GM06990 (cell line): ENCODE data around the gene GLE1.
"Not testable (repeated sequence)": the region's sequence is repeated elsewhere in the genome, so short reads cannot be mapped to it uniquely, and the experiment has no call there.

Experiments
- DNase-seq: peaks from one replicate; pipeline ENCODE4 v3.0.0-alpha.2; 2011; ENCODE audit not compliant: insufficient read length; ENCODE audit errors: extremely low read depth
- H3K27me3 ChIP-seq: replicated peaks from 2 replicates; pipeline ENCODE4 v1.6.0; 2011; ENCODE audit warnings: low read length; ENCODE audit not compliant: control insufficient read depth, insufficient read depth
- H3K36me3 ChIP-seq: 2 replicates; pipeline ENCODE4 v1.5.1; 2011; ENCODE audit warnings: low read length; ENCODE audit not compliant: control insufficient read depth, insufficient read depth
- H3K4me3 ChIP-seq: replicated peaks from 2 replicates; pipeline ENCODE4 v1.5.1; 2011; ENCODE audit warnings: low read depth, mild to moderate bottlenecking, control low read depth, low read length
- CTCF ChIP-seq: IDR thresholded peaks from 2 replicates; pipeline ENCODE4 v1.5.1; 2011; ENCODE audit warnings: low read length, control low read depth, mild to moderate bottlenecking, inconsistent platforms; ENCODE audit not compliant: insufficient read depth, poor library complexity, severe bottlenecking

The GLE1 gene

GRCh38 chr9:128580731-128581130, 76.2 kb downstream of the GLE1 start:
- DNase-seq: no peak
- TF ChIP-seq CTCF: no peak

GRCh38 chr9:128585155-128585554, 80.6 kb downstream of the GLE1 start:
- H3K27me3 ChIP-seq, H3K4me3 ChIP-seq, DNase-seq: not testable (repeated sequence)
- H3K36me3 ChIP-seq: peaks cover 41% of the 10 kb centered on the region

More at GRCh38 chr9:128580731-128581130, 76.2 kb downstream of the GLE1 start:
- H3K4me3 ChIP-seq: no peak overlapping the region
- peaks cover 48% of the 10 kb centered on the region for H3K36me3 ChIP-seq
- H3K27me3 ChIP-seq: no peaks in the 10 kb centered on the region

- DNase-seq, H3K4me3 ChIP-seq, H3K27me3 ChIP-seq: not testable (repeated sequence)
- H3K36me3 ChIP-seq: peaks cover 40% of the 10 kb centered on the region
These were observed 82.4 kb downstream of the GLE1 start for GRCh38 chr9:128586934-128587333.

- H3K27me3 ChIP-seq: no peaks in the 10 kb centered on the region
- no peak for TF ChIP-seq CTCF
- peaks cover 37% of the 10 kb centered on the region for H3K36me3 ChIP-seq
- DNase-seq: peak; percentile 40
- H3K4me3 ChIP-seq: no peak overlapping the region
These were observed 82.9 kb downstream of the GLE1 start for GRCh38 chr9:128587453-128587852.

GRCh38 chr9:128588581-128589233, 84.2 kb downstream of the GLE1 start:
- Histone ChIP-seq H3K27me3 (no peaks in the 10 kb centered on the region), H3K4me3 (no peak overlapping the region), H3K36me3 (peaks cover 29% of the 10 kb centered on the region)
- TF ChIP-seq CTCF: no peak
- no peak for DNase-seq
